ENCODE data around the gene NPAS3.

- no peak for TF ChIP-seq CTCF (IDR thresholded peaks at IDR 0.05; ENCODE audit: low read depth, low read length, missing input control)
- no peak for TF ChIP-seq MAX (IDR thresholded peaks at IDR 0.05)
These were observed 8.4 kb downstream of the NPAS3 start for GRCh38 chr14:32947081-32947480.

Data from liver (tissue), 2 donors.